Stimulated activated naive B cell treated with anti-CD40 and anti-IgM and Interleukin-4, amounts not matched to agents 10 μg/mL and 1 μg/mL and 100 μg/mL, for 72 hours (primary cell): ENCODE data around the gene GRIP1.

Experiments used
- ATAC-seq, 2 donors: fragments of 150-1000 bp; cut with Tn5 transposase; replicated peaks; 2 replicates each; pipeline ENCODE4 v1.10.0; 2021; ENCODE audit warnings: moderate library complexity in 1 of 2
- DNase-seq: peaks from one replicate; pipeline ENCODE4 v3.0.0; 2021
- H3K27ac Mint-ChIP-seq: one replicate; pipeline ENCODE4 v1.8.0; 2022; ENCODE audit warnings: mild to moderate bottlenecking, mixed read lengths
- H3K27me3 Mint-ChIP-seq, 2 donors: one replicate each; pipeline ENCODE4 v1.8.0; 2022; ENCODE audit warnings: mixed read lengths in 2 of 2
- H3K36me3 Mint-ChIP-seq, 2 donors: one replicate each; pipeline ENCODE4 v1.8.0; 2022; ENCODE audit warnings: mixed read lengths in 2 of 2, mild to moderate bottlenecking in 1 of 2
- H3K4me1 Mint-ChIP-seq, 2 donors: one replicate each; pipeline ENCODE4 v1.8.0; 2022; ENCODE audit warnings: mixed read lengths in 2 of 2, mild to moderate bottlenecking in 1 of 2
- H3K4me3 Mint-ChIP-seq, 2 donors: one replicate each; pipeline ENCODE4 v1.8.0; 2022; ENCODE audit warnings: mild to moderate bottlenecking in 2 of 2, mixed read lengths in 2 of 2, moderate library complexity in 1 of 2
- H3K9me3 Mint-ChIP-seq, 2 donors: one replicate each; pipeline ENCODE4 v1.8.0; 2022; ENCODE audit warnings: mixed read lengths in 2 of 2, mild to moderate bottlenecking in 1 of 2

GRIP1 gene

GRCh38 chr12:66352899-66353298 is 326.0 kb downstream of the GRIP1 start:
- no peaks in the 10 kb centered on the region for H3K9me3 Mint-ChIP-seq
- peaks cover 9 to 28% of the 10 kb centered on the region in 2 donors for H3K36me3 Mint-ChIP-seq
- H3K27ac Mint-ChIP-seq: no peak overlapping the region
- DNase-seq (no peak), ATAC-seq (no peak)
- H3K4me1 Mint-ChIP-seq: peaks cover 10% of the 10 kb centered on the region in 2 donors
- no peaks in the 10 kb centered on the region for H3K27me3 Mint-ChIP-seq
- H3K4me3 Mint-ChIP-seq: no peak overlapping the region

- Mint-ChIP-seq H3K4me3 (no peak overlapping the region), H3K27me3 (no peaks in the 10 kb centered on the region), H3K36me3 (peaks cover 9 to 28% of the 10 kb centered on the region in 2 donors), H3K4me1 (peaks cover 10% of the 10 kb centered on the region in 2 donors), H3K27ac (no peak overlapping the region), H3K9me3 (no peaks in the 10 kb centered on the region)
- DNase-seq: peak; percentile 5
- ATAC-seq: peak; percentile 53 to 60
Measured at GRCh38 chr12:66352197-66352596, 326.7 kb downstream of the GRIP1 start.

GRCh38 chr12:66351301-66351700 is 327.6 kb downstream of the GRIP1 start:
- DNase-seq (no peak), ATAC-seq (peak; percentile 60 to 95)
- Mint-ChIP-seq H3K4me3 (no peak overlapping the region), H3K27me3 (no peaks in the 10 kb centered on the region), H3K9me3 (no peaks in the 10 kb centered on the region), H3K27ac (no peak overlapping the region), H3K36me3 (peaks cover 9 to 33% of the 10 kb centered on the region in 2 donors), H3K4me1 (peaks cover 10% of the 10 kb centered on the region in 2 donors)

GRCh38 chr12:66345956-66346355 is 332.9 kb downstream of the GRIP1 start:
- no peak for ATAC-seq
- no peak for DNase-seq
- peaks cover 44 to 63% of the 10 kb centered on the region in 2 donors for H3K36me3 Mint-ChIP-seq
- H3K27ac Mint-ChIP-seq: no peak overlapping the region
- H3K9me3 Mint-ChIP-seq: peaks cover 5 to 7% of the 10 kb centered on the region in 2 donors
- no peaks in the 10 kb centered on the region for H3K4me1 Mint-ChIP-seq
- H3K27me3 Mint-ChIP-seq: no peaks in the 10 kb centered on the region
- H3K4me3 Mint-ChIP-seq: no peak overlapping the region

- H3K9me3 Mint-ChIP-seq: peaks cover 8 to 10% of the 10 kb centered on the region in 2 donors
Measured at GRCh38 chr12:66345212-66345611, 333.7 kb downstream of the GRIP1 start.

GRCh38 chr12:66341126-66341525 is 337.8 kb downstream of the GRIP1 start:
- H3K27ac Mint-ChIP-seq: no peak overlapping the region
- no peak for DNase-seq
- peaks cover 62 to 72% of the 10 kb centered on the region in 2 donors for H3K36me3 Mint-ChIP-seq
- no peak overlapping the region for H3K4me3 Mint-ChIP-seq
- H3K9me3 Mint-ChIP-seq: peaks cover 8 to 12% of the 10 kb centered on the region in 2 donors
- H3K4me1 Mint-ChIP-seq: no peaks in the 10 kb centered on the region
- ATAC-seq: no peak
- no peaks in the 10 kb centered on the region for H3K27me3 Mint-ChIP-seq

More at GRCh38 chr12:66345212-66345611, 333.7 kb downstream of the GRIP1 start:
- no peak overlapping the region for H3K4me3 Mint-ChIP-seq
- peaks cover 50 to 67% of the 10 kb centered on the region in 2 donors for H3K36me3 Mint-ChIP-seq
- DNase-seq (no peak), ATAC-seq (no peak)
- H3K27me3 Mint-ChIP-seq: no peaks in the 10 kb centered on the region
- H3K4me1 Mint-ChIP-seq: no peaks in the 10 kb centered on the region
- H3K27ac Mint-ChIP-seq: no peak overlapping the region

GRCh38 chr12:66340131-66340530 is 338.7 kb downstream of the GRIP1 start:
- ATAC-seq: no peak
- Mint-ChIP-seq H3K27ac (no peak overlapping the region), H3K4me1 (no peaks in the 10 kb centered on the region), H3K27me3 (no peaks in the 10 kb centered on the region), H3K9me3 (peaks cover 8 to 11% of the 10 kb centered on the region in 2 donors), H3K4me3 (no peak overlapping the region), H3K36me3 (peaks cover 59 to 65% of the 10 kb centered on the region in 2 donors)
- no peak for DNase-seq

GRCh38 chr12:66337381-66338010 is 341.4 kb downstream of the GRIP1 start:
- Mint-ChIP-seq H3K27me3 (no peaks in the 10 kb centered on the region), H3K9me3 (peaks cover 8% of the 10 kb centered on the region in 2 donors), H3K4me3 (no peak overlapping the region), H3K36me3 (peaks cover 45 to 55% of the 10 kb centered on the region in 2 donors), H3K27ac (no peak overlapping the region), H3K4me1 (no peaks in the 10 kb centered on the region)
- ATAC-seq (no peak), DNase-seq (no peak)

GRCh38 chr12:66335746-66336145 is 343.1 kb downstream of the GRIP1 start:
- H3K27ac Mint-ChIP-seq: no peak overlapping the region
- no peaks in the 10 kb centered on the region for H3K27me3 Mint-ChIP-seq
- H3K4me3 Mint-ChIP-seq: no peak overlapping the region
- ATAC-seq: no peak
- peaks cover 44 to 55% of the 10 kb centered on the region in 2 donors for H3K36me3 Mint-ChIP-seq
- no peaks in the 10 kb centered on the region for H3K4me1 Mint-ChIP-seq
- DNase-seq: no peak
- peaks cover under 1 to 3% of the 10 kb centered on the region in 2 donors for H3K9me3 Mint-ChIP-seq

GRCh38 chr12:66331814-66332213 is 347.1 kb downstream of the GRIP1 start:
- no peaks in the 10 kb centered on the region for H3K9me3 Mint-ChIP-seq
- no peak overlapping the region for H3K4me3 Mint-ChIP-seq
- no peak overlapping the region for H3K27ac Mint-ChIP-seq
- peaks cover 39 to 51% of the 10 kb centered on the region in 2 donors for H3K36me3 Mint-ChIP-seq
- H3K4me1 Mint-ChIP-seq: no peaks in the 10 kb centered on the region
- no peak for DNase-seq
- ATAC-seq: no peak
- H3K27me3 Mint-ChIP-seq: no peaks in the 10 kb centered on the region

- DNase-seq: no peak
- Mint-ChIP-seq H3K27ac (no peak overlapping the region), H3K27me3 (no peaks in the 10 kb centered on the region), H3K4me1 (no peaks in the 10 kb centered on the region), H3K9me3 (no peaks in the 10 kb centered on the region), H3K36me3 (peaks cover 42 to 56% of the 10 kb centered on the region in 2 donors), H3K4me3 (no peak overlapping the region)
- no peak for ATAC-seq
Measured at GRCh38 chr12:66331016-66331415, 347.9 kb downstream of the GRIP1 start.

GRCh38 chr12:66329941-66330340 is 348.9 kb downstream of the GRIP1 start:
- no peaks in the 10 kb centered on the region for H3K4me1 Mint-ChIP-seq
- ATAC-seq: no peak

GRCh38 chr12:66323017-66323416 is 355.9 kb downstream of the GRIP1 start:
- Mint-ChIP-seq H3K4me3 (no peak overlapping the region), H3K27me3 (no peaks in the 10 kb centered on the region), H3K4me1 (no peaks in the 10 kb centered on the region), H3K36me3 (peaks cover 34 to 50% of the 10 kb centered on the region in 2 donors), H3K27ac (no peak overlapping the region), H3K9me3 (no peaks in the 10 kb centered on the region)
- ATAC-seq (no peak), DNase-seq (no peak)

More at GRCh38 chr12:66329941-66330340, 348.9 kb downstream of the GRIP1 start:
- Mint-ChIP-seq H3K4me3 (no peak overlapping the region), H3K9me3 (no peaks in the 10 kb centered on the region), H3K36me3 (peaks cover 48 to 64% of the 10 kb centered on the region in 2 donors), H3K27me3 (no peaks in the 10 kb centered on the region), H3K27ac (no peak overlapping the region)
- no peak for DNase-seq

GRCh38 chr12:66321435-66321834 is 357.4 kb downstream of the GRIP1 start:
- no peaks in the 10 kb centered on the region for H3K9me3 Mint-ChIP-seq
- DNase-seq (no peak), ATAC-seq (no peak)
- no peaks in the 10 kb centered on the region for H3K27me3 Mint-ChIP-seq
- no peak overlapping the region for H3K4me3 Mint-ChIP-seq
- no peak overlapping the region for H3K27ac Mint-ChIP-seq
- H3K36me3 Mint-ChIP-seq: peaks cover 26 to 45% of the 10 kb centered on the region in 2 donors
- no peaks in the 10 kb centered on the region for H3K4me1 Mint-ChIP-seq

GRCh38 chr12:66320996-66321395 is 357.9 kb downstream of the GRIP1 start:
- Mint-ChIP-seq H3K4me3 (no peak overlapping the region), H3K27ac (no peak overlapping the region), H3K9me3 (no peaks in the 10 kb centered on the region), H3K36me3 (peaks cover 23 to 43% of the 10 kb centered on the region in 2 donors), H3K4me1 (no peaks in the 10 kb centered on the region), H3K27me3 (no peaks in the 10 kb centered on the region)
- ATAC-seq (no peak), DNase-seq (no peak)
